Astrocyte (in vitro differentiated cells and primary cell): ENCODE results near the gene TNNI2. TPM values are rescaled to one million over a fixed set of nuclear protein-coding genes. Genes with fewer than 3 reads are reported as not detected.

Experiments
- DNase-seq: peaks from one replicate; pipeline ENCODE4 v3.0.0-alpha.2; 2010; ENCODE audit warnings: low read depth
- FAIRE-seq: peaks from 2 replicates; lab custom pipeline; 2011; peaks lifted over from hg19 to GRCh38; lab: Jason Lieb, UNC
- H2AFZ ChIP-seq: 2 replicates; pipeline ENCODE4 v1.6.0; 2012; ENCODE audit warnings: low read depth, low read length, inconsistent platforms
- H3K27ac ChIP-seq: 2 replicates; pipeline ENCODE4 v1.5.1; 2011; ENCODE audit warnings: low read depth, low read length, inconsistent platforms
- H3K27me3 ChIP-seq: 2 replicates; pipeline ENCODE4 v1.6.0; 2011; ENCODE audit warnings: low read length, inconsistent platforms; ENCODE audit not compliant: insufficient read depth
- H3K36me3 ChIP-seq: 2 replicates; pipeline ENCODE4 v1.5.1; 2011; ENCODE audit warnings: low read length, inconsistent platforms; ENCODE audit not compliant: insufficient read depth
- H3K4me1 ChIP-seq: 2 replicates; pipeline ENCODE4 v1.5.1; 2011; ENCODE audit warnings: low read length, inconsistent platforms; ENCODE audit not compliant: insufficient read depth
- H3K4me2 ChIP-seq: 2 replicates; pipeline ENCODE4 v1.6.0; 2012; ENCODE audit warnings: low read length, inconsistent platforms
- H3K4me3 ChIP-seq: 2 replicates; pipeline ENCODE4 v1.5.1; 2011; ENCODE audit warnings: low read depth, mild to moderate bottlenecking, low read length, inconsistent platforms; ENCODE audit not compliant: insufficient read depth
- H3K79me2 ChIP-seq: 2 replicates; pipeline ENCODE4 v1.6.0; 2012; ENCODE audit warnings: mild to moderate bottlenecking, low read length, inconsistent platforms; ENCODE audit not compliant: insufficient read depth
- H3K9ac ChIP-seq: 2 replicates; pipeline ENCODE4 v1.6.0; 2012; ENCODE audit warnings: mild to moderate bottlenecking, low read length, inconsistent platforms
- H3K9me3 ChIP-seq: 2 replicates; pipeline ENCODE4 v1.5.1; 2012; ENCODE audit warnings: low read depth, mild to moderate bottlenecking, low read length, inconsistent platforms; ENCODE audit not compliant: insufficient read depth
- H4K20me1 ChIP-seq: 2 replicates; pipeline ENCODE4 v1.6.0; 2012; ENCODE audit warnings: low read length, inconsistent platforms; ENCODE audit not compliant: insufficient read depth
- H3K27ac Mint-ChIP-seq: one replicate; pipeline ENCODE4 v1.8.0; 2021; ENCODE audit warnings: mild to moderate bottlenecking, mixed read lengths; ENCODE audit not compliant: unreplicated experiment
- H3K27me3 Mint-ChIP-seq: one replicate; pipeline ENCODE4 v1.8.0; 2021; ENCODE audit warnings: low read depth, mixed read lengths; ENCODE audit not compliant: unreplicated experiment
- H3K36me3 Mint-ChIP-seq: one replicate; pipeline ENCODE4 v1.8.0; 2021; ENCODE audit warnings: low read depth, mixed read lengths; ENCODE audit not compliant: unreplicated experiment
- H3K4me1 Mint-ChIP-seq: one replicate; pipeline ENCODE4 v1.8.0; 2021; ENCODE audit warnings: low read depth, mixed read lengths; ENCODE audit not compliant: unreplicated experiment
- H3K4me3 Mint-ChIP-seq: one replicate; pipeline ENCODE4 v1.8.0; 2021; ENCODE audit warnings: mild to moderate bottlenecking, moderate library complexity, mixed read lengths; ENCODE audit not compliant: unreplicated experiment
- H3K9me3 Mint-ChIP-seq: one replicate; pipeline ENCODE4 v1.8.0; 2021; ENCODE audit warnings: mild to moderate bottlenecking, mixed read lengths; ENCODE audit not compliant: unreplicated experiment
- EZH2 ChIP-seq: IDR thresholded peaks from 2 replicates; pipeline ENCODE4 v1.6.1; 2012; ENCODE audit warnings: mild to moderate bottlenecking, low read length, inconsistent platforms; ENCODE audit not compliant: insufficient read depth
- total RNA-seq: library from RNA; stranded (reverse); gene quantifications from 2 replicates; pipeline ENCODE4 v1.2.1, GENCODE V29; 2021
- TF ChIP-seq, protein P1 (sequence below): IDR thresholded peaks from 2 replicates; pipeline ENCODE4 v1.5.1; 2011; ENCODE audit warnings: low read depth, mild to moderate bottlenecking, inconsistent platforms, low read length, moderate library complexity; ENCODE audit not compliant: insufficient read depth

The TNNI2 gene
- total RNA-seq, 1 donor from 2014 or later: not detected

DNA sequence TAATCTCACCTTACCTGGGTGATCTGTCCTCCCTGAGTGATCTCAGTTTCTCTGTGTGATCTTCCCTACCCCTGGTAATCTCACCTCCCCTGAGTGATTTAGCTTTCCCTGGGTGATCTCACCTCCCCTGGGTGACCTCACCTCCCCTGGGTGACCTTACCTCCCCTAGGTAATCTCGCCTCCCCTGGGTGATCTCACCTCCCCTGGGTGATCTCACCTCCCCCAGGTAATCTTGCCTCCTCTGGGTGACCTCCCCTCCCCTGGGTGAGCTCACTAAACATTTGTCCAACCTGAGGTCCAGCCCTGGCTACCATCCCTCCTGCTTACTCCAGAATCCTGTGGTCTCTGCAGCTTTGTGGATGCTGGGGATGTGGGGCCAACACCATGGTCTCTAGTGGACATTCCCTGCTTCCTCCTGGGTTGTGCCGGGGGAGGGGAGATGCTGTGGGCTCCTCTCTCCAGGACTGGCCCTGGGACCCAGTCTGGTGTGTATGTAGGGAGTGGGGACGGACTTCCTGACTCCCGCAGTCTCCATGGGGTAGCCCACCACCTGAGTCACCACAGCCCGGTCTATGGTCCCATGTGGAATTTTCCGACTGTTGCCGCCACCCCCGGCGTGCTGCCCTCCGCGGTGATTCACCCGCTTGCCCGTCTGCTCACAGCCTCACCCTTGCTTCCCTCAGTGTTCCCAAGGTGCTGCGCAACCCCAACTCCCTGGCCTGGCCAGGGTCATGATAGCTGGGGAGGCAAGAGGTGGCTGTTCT, 24.0 kb downstream of the TNNI2 start:
- H3K4me3 ChIP-seq: no peak overlapping the region
- no peaks in the 10 kb centered on the region for H4K20me1 ChIP-seq
- H3K9me3 Mint-ChIP-seq: no peaks in the 10 kb centered on the region
- H3K4me1 ChIP-seq: peaks cover 25% of the 10 kb centered on the region
- no peaks in the 10 kb centered on the region for H3K79me2 ChIP-seq
- no peak overlapping the region for H3K4me3 Mint-ChIP-seq
- H3K27me3 ChIP-seq: no peaks in the 10 kb centered on the region
- H3K4me2 ChIP-seq: peak overlapping the region; percentile 80
- H3K36me3 Mint-ChIP-seq: no peaks in the 10 kb centered on the region
- no peak overlapping the region for H3K27ac Mint-ChIP-seq
- no peaks in the 10 kb centered on the region for H3K9me3 ChIP-seq
- peak overlapping the region; percentile 86 for H3K27ac ChIP-seq
- no peak for FAIRE-seq
- H3K4me1 Mint-ChIP-seq: peaks cover 9% of the 10 kb centered on the region
- H2AFZ ChIP-seq: peak overlapping the region; percentile 43
- H3K27me3 Mint-ChIP-seq: peaks cover 6% of the 10 kb centered on the region
- TF ChIP-seq EZH2: no peak
- TF ChIP-seq, protein P1, sequence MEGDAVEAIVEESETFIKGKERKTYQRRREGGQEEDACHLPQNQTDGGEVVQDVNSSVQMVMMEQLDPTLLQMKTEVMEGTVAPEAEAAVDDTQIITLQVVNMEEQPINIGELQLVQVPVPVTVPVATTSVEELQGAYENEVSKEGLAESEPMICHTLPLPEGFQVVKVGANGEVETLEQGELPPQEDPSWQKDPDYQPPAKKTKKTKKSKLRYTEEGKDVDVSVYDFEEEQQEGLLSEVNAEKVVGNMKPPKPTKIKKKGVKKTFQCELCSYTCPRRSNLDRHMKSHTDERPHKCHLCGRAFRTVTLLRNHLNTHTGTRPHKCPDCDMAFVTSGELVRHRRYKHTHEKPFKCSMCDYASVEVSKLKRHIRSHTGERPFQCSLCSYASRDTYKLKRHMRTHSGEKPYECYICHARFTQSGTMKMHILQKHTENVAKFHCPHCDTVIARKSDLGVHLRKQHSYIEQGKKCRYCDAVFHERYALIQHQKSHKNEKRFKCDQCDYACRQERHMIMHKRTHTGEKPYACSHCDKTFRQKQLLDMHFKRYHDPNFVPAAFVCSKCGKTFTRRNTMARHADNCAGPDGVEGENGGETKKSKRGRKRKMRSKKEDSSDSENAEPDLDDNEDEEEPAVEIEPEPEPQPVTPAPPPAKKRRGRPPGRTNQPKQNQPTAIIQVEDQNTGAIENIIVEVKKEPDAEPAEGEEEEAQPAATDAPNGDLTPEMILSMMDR: no peak
- peak; percentile 72 for DNase-seq
- peak overlapping the region; percentile 73 for H3K9ac ChIP-seq
- H3K36me3 ChIP-seq: no peaks in the 10 kb centered on the region

DNA sequence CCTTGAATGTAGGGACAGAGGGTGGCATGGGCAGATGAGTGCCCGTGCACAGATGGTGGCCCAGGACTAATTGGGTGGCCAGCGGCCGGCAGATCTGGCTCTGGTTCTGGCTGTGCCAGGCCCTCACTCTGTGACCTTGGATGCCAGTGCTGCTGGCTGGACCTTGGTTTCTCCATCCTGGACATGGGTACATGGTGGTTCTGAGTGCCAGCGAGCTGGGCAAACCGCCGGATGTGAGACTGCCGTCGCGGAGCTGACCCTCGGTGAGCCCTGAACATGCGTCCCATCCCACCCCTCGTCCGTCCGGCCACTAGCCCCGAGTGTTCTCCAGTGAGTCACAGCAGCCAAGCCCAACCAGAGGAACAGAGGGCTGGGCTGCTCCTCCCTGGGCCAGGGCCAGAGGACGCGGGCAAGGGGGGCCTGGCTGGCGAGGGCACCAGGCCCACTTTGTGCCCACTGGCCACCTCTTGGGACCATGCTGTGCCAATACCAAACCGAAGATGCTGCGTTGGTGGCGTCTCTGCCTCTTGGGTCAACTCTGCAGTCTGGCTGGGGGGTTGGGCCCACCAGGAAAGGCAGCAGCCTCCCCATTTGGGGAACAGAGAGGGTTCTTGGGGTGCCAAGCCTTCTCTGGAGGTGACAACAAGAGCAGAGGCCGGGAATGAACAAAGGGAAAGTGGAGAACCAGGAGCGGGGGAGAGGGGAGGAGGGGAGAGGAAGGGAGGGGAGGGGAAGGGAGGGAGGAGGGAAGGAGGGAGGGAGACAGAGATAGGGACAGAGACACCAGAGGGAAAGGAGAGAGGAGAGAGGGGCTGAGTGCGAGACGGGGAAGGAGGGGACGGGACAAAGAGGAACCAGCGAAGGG, 24.8 kb downstream of the TNNI2 start:
- H3K36me3 ChIP-seq: no peaks in the 10 kb centered on the region
- H3K27me3 ChIP-seq: no peaks in the 10 kb centered on the region
- Mint-ChIP-seq H3K4me3 (no peak overlapping the region), H3K4me1 (peaks cover 9% of the 10 kb centered on the region), H3K36me3 (no peaks in the 10 kb centered on the region), H3K27ac (no peak overlapping the region), H3K27me3 (peaks cover 6% of the 10 kb centered on the region), H3K9me3 (no peaks in the 10 kb centered on the region)
- no peaks in the 10 kb centered on the region for H3K79me2 ChIP-seq
- no peak for TF ChIP-seq EZH2
- TF ChIP-seq, protein P1: no peak
- FAIRE-seq: peak; percentile 13
- H3K4me2 ChIP-seq: peak overlapping the region; percentile 80
- H3K27ac ChIP-seq: peak overlapping the region; percentile 86
- peak overlapping the region; percentile 73 for H3K9ac ChIP-seq
- H3K9me3 ChIP-seq: no peaks in the 10 kb centered on the region
- peak overlapping the region; percentile 43 for H2AFZ ChIP-seq
- peaks cover 25% of the 10 kb centered on the region for H3K4me1 ChIP-seq
- no peak overlapping the region for H3K4me3 ChIP-seq
- no peaks in the 10 kb centered on the region for H4K20me1 ChIP-seq
- peak; percentile 82 for DNase-seq
